Esophagus squamous epithelium (tissue), 4 donors: ENCODE measurements around the gene LYL1.

Source experiments
- POLR2A ChIP-seq, 4 donors: fragments of 450-650 bp; IDR thresholded peaks; one replicate each; pipeline ENCODE4 v1.6.1; 2017; ENCODE audit warnings: antibody characterized with exemption in 4 of 4, mild to moderate bottlenecking in 4 of 4, moderate library complexity in 3 of 4
- TF ChIP-seq, protein P1 (sequence below), 6 experiments: fragments of 450-650 bp in 4 of 6; fragments of 200-600 bp in 2 of 6; sonication (generic) in 2 of 6; IDR thresholded peaks; one replicate each; pipeline ENCODE4 v1.5.1; 2016 to 2019; ENCODE audit warnings: antibody characterized with exemption in 6 of 6, mild to moderate bottlenecking in 4 of 6, moderate library complexity in 4 of 6

DNA sequence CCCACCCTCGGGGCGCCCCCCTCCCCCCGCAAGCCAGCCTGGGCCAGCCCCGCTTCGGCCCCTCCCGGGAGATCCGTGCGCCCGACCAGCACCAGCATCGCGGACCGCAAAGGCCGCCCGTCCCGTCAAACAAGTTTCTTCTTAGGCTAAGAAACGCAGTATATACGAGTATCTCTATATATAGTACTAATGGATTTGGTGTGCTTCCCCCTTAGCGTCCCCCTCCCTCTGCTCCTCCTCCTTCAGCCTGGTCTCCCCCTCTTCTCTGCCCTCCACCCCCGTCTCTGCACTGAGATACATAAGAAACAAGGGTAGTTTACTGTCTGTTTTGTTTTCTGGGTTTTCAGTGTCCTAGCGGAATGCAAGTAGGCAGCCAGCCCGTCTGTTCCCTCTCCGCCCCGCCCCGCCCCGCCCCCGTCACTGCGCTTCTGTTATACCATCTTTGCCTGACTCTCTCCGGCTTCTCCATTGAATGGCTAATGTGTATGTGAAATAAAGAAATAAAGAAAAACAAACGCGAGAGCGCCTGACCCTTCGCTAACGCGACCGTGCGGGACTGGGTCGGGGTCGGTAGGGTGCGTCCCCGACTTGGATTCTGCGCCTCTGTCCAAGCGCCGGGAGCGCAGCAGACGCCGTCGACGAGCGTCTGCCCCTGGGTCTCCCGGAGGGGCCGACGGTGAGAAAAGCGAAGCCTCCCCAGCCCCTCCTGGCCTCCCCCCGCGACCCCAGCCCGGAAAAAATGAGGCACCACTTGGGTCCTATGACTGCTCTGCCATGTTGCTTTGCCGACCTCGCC lies 4.2 kb downstream of the LYL1 start:
- TF ChIP-seq, protein P1, sequence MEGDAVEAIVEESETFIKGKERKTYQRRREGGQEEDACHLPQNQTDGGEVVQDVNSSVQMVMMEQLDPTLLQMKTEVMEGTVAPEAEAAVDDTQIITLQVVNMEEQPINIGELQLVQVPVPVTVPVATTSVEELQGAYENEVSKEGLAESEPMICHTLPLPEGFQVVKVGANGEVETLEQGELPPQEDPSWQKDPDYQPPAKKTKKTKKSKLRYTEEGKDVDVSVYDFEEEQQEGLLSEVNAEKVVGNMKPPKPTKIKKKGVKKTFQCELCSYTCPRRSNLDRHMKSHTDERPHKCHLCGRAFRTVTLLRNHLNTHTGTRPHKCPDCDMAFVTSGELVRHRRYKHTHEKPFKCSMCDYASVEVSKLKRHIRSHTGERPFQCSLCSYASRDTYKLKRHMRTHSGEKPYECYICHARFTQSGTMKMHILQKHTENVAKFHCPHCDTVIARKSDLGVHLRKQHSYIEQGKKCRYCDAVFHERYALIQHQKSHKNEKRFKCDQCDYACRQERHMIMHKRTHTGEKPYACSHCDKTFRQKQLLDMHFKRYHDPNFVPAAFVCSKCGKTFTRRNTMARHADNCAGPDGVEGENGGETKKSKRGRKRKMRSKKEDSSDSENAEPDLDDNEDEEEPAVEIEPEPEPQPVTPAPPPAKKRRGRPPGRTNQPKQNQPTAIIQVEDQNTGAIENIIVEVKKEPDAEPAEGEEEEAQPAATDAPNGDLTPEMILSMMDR (IDR thresholded peaks at IDR 0.05), result peak in 1 of 6 experiments; percentile 8
- TF ChIP-seq POLR2A (IDR thresholded peaks at IDR 0.05), result no peak
